Choroid plexus epithelial cell (primary cell): ENCODE measurements around the gene CROCC.
"Not testable (repeated sequence)": the region's sequence is repeated elsewhere in the genome, so short reads cannot be mapped to it uniquely, and the experiment has no call there.

ENCODE experiments used
- DNase-seq: peaks from one replicate; pipeline ENCODE4 v3.0.0-alpha.2; 2010; ENCODE audit warnings: low read depth
- H3K4me3 ChIP-seq: 2 replicates; pipeline ENCODE4 v1.5.1; 2011; ENCODE audit warnings: low read depth, mild to moderate bottlenecking, control low read depth, low read length, moderate library complexity
- TF ChIP-seq, protein P1 (sequence below): conservative IDR thresholded peaks from 2 replicates; pipeline ENCODE4 v1.5.1; 2011; ENCODE audit warnings: low read depth, mild to moderate bottlenecking, control low read depth, inconsistent platforms, low read length, moderate library complexity

Gene CROCC

DNA sequence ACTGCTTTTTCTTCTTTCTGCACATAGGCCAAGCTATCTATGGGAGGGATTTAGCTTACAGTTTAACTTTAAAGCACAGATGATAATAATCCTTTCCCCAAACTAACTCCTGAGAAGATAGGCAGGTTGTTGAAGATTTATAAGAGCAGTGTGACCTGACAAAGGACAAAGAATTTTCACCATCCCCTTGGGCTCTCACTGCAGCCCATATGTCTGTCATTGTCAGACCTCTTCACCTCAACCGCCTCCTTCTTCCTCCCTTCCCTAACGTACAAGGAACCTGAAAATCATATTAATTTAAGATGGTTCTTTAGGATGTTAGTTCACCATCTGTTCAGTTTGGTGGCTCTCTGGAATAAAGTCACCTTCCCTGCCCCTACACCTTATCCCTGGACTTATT, 21.0 kb upstream of the CROCC start:
- DNase-seq = peak; percentile 53
- no peak overlapping the region for H3K4me3 ChIP-seq
- TF ChIP-seq, protein P1, sequence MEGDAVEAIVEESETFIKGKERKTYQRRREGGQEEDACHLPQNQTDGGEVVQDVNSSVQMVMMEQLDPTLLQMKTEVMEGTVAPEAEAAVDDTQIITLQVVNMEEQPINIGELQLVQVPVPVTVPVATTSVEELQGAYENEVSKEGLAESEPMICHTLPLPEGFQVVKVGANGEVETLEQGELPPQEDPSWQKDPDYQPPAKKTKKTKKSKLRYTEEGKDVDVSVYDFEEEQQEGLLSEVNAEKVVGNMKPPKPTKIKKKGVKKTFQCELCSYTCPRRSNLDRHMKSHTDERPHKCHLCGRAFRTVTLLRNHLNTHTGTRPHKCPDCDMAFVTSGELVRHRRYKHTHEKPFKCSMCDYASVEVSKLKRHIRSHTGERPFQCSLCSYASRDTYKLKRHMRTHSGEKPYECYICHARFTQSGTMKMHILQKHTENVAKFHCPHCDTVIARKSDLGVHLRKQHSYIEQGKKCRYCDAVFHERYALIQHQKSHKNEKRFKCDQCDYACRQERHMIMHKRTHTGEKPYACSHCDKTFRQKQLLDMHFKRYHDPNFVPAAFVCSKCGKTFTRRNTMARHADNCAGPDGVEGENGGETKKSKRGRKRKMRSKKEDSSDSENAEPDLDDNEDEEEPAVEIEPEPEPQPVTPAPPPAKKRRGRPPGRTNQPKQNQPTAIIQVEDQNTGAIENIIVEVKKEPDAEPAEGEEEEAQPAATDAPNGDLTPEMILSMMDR = peak; percentile 53

DNA sequence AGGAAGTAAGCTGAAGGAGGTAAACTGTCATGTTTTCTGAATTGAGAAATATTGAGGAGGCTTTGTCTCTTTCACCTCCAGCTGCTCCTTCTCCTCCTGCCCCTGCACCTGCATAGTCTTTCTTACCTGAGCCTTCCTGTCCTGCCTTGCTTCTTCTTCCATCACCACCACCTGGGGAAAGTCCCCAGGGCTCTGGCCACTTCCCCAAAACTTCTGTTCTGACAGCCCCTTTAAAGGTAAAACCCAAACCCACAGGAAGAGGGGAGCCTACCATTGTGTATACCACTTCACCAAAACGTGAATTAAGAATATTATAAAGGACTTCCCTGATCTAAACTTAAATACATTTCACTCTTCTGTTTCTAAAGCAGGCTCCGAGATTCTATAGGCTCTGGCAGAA, 20.4 kb upstream of the CROCC start:
- not testable (repeated sequence) for DNase-seq, H3K4me3 ChIP-seq

GRCh38 chr1:16903054-16903453, 18.7 kb upstream of the CROCC start:
- TF ChIP-seq, protein P1 = no peak
- no peak overlapping the region for H3K4me3 ChIP-seq
- DNase-seq = peak; percentile 57

DNA sequence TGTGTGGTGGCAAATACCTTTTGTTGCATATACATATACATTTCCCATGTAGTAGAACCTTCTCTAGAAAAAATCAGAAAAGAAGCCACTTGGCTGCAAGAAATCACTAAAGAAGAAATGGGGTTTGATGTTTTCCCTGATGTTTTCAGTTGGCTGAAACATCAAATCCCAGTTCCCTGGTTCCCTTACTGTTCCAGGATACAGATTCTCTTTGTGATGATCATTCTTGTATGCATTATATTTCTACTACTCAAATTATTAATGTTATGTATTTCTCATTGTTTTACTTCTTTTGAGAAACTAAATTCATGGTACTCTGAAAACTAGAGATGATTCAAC, 18.3 kb upstream of the CROCC start:
- no peak for DNase-seq
- TF ChIP-seq, protein P1 = no peak
- peak overlapping the region; percentile 68 for H3K4me3 ChIP-seq

DNA sequence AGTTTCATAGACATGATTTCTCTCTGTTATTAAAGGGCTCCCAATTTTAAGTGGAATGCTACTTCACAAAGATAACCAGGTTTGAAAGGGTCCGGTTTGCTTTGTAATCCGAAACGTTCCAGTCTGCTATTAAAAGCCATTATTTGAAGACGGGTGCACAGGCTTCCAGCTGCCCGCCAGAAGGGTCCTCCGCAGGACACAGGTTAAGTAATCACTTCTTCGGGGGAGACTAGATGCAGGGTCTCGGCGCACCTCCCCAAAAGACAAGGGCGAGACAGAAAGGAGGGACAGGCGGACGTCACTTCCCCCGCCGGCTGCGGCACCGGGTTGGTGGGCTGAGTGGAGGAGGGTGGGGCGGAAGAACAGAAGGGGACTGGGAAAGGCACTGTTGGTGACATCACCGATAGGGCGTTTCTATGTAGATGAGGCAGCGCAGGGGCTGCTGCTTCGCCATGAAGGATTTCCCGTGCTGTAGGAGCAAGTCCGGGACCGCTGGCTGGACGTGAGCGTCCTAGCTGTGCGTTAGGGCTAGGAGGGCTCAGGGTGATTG, 17.1 kb upstream of the CROCC start:
- peak; percentile 100 for DNase-seq
- H3K4me3 ChIP-seq = peak overlapping the region; percentile 68
- TF ChIP-seq, protein P1 = no peak

DNA sequence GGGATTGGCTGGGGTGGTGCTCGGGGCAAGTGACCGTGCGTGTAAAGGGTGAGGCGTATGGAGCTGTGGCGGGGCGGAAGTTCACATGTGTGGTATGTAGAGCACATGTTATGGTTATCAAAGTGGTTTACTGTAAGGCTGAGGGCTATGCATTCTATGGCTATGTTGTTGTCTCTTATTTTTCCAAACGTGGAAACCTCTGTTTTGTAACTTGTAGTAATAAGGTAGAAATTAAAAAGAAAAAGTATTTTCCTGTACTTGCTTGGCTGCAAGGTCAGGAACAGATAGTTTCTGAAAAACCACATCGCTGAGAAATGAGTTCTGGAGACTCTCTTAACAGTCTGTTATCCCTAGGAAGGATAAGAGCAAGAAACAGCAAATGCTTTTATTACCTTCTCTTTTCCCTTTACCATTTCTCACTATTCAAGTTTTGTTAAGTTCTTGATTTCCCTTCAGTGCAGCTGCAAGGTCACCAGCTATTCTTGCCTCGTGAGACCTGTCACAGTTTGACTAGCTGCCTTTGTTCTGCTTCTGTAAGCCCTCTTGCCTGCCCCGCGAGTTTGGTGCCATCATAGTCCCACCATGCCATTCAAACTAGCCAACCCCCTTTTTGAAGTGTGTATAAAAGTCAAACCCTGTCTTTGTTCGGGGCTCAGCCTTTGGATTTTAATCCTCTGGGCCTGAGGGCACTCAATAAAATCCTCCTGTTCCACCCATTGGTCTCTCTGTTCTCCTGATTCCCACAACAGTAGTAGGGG, 16.4 kb upstream of the CROCC start:
- TF ChIP-seq, protein P1 = no peak
- DNase-seq = peak; percentile 98
- peak overlapping the region; percentile 68 for H3K4me3 ChIP-seq

- DNase-seq = peak; percentile 37
- TF ChIP-seq, protein P1 = no peak
- no peak overlapping the region for H3K4me3 ChIP-seq
Measured at GRCh38 chr1:16905868-16906702, 15.6 kb upstream of the CROCC start.
